GM23338 (cell line): ENCODE data around the gene ZNF518B. TPM values are rescaled to one million over a fixed set of nuclear protein-coding genes. Genes with fewer than 3 reads are reported as not detected.

Source experiments
- ATAC-seq: fragments of 200-7000 bp; cut with Tn5 transposase; 3 replicates; pipeline ENCODE4 v1.9.1; 2020
- DNase-seq: peaks from one replicate; pipeline ENCODE4 v3.0.0-alpha.2; 2015; ENCODE audit warnings: low spot score
- H2AFZ ChIP-seq: fragments of 200-600 bp; sonication (generic); 2 replicates; pipeline ENCODE4 v1.8.0; 2016; ENCODE audit warnings: antibody characterized with exemption, mild to moderate bottlenecking, moderate library complexity
- H3F3A ChIP-seq: fragments of 200-600 bp; sonication (generic); replicated peaks from 2 replicates; pipeline ENCODE4 v1.8.0; 2017; ENCODE audit warnings: antibody characterized with exemption, mixed run types, low read depth
- H3K27ac ChIP-seq: fragments of 200-600 bp; sonication (generic); 2 replicates; pipeline ENCODE4 v1.6.1; 2016; ENCODE audit warnings: low read depth
- H3K27me3 ChIP-seq: fragments of 200-600 bp; sonication (generic); 2 replicates; pipeline ENCODE4 v1.8.0; 2016; ENCODE audit warnings: mild to moderate bottlenecking, mixed run types, moderate library complexity; ENCODE audit not compliant: insufficient read depth
- H3K36me3 ChIP-seq: fragments of 200-600 bp; sonication (generic); 2 replicates; pipeline ENCODE4 v1.8.0; 2016; ENCODE audit warnings: mild to moderate bottlenecking; ENCODE audit not compliant: insufficient read depth
- H3K4me1 ChIP-seq: fragments of 200-600 bp; sonication (generic); 2 replicates; pipeline ENCODE4 v1.8.0; 2016; ENCODE audit warnings: mild to moderate bottlenecking, moderate library complexity; ENCODE audit not compliant: insufficient read depth
- H3K4me2 ChIP-seq: fragments of 200-600 bp; sonication (generic); 2 replicates; pipeline ENCODE4 v1.7.1; 2017; ENCODE audit warnings: mixed run types
- H3K4me3 ChIP-seq: fragments of 200-600 bp; sonication (generic); 2 replicates; pipeline ENCODE4 v1.6.1; 2016; ENCODE audit warnings: mixed run types
- H3K79me2 ChIP-seq: fragments of 200-600 bp; sonication (generic); replicated peaks from 2 replicates; pipeline ENCODE4 v1.8.0; 2017; ENCODE audit warnings: mild to moderate bottlenecking; ENCODE audit not compliant: insufficient read depth
- H3K9me2 ChIP-seq: fragments of 200-600 bp; sonication (generic); 2 replicates; pipeline ENCODE4 v1.8.0; 2017; ENCODE audit not compliant: insufficient read depth
- H4K20me1 ChIP-seq: fragments of 200-600 bp; sonication (generic); replicated peaks from 2 replicates; pipeline ENCODE4 v1.8.0; 2017; ENCODE audit warnings: mild to moderate bottlenecking; ENCODE audit not compliant: insufficient read depth
- H3K27ac Mint-ChIP-seq: 2 replicates; pipeline ENCODE4 v1.8.0; 2020; ENCODE audit warnings: inconsistent platforms, mild to moderate bottlenecking, moderate library complexity, mixed read lengths
- H3K27me3 Mint-ChIP-seq: 3 replicates; pipeline ENCODE4 v1.8.0; 2022; ENCODE audit warnings: low read depth, mild to moderate bottlenecking, moderate library complexity, mixed read lengths, inconsistent platforms; ENCODE audit not compliant: insufficient read depth, poor library complexity
- H3K36me3 Mint-ChIP-seq: 3 replicates; pipeline ENCODE4 v1.8.0; 2021; ENCODE audit warnings: low read depth, mild to moderate bottlenecking, inconsistent platforms, moderate library complexity, mixed read lengths
- H3K4me1 Mint-ChIP-seq: 3 replicates; pipeline ENCODE4 v1.8.0; 2020; ENCODE audit warnings: mild to moderate bottlenecking, inconsistent platforms, mixed read lengths
- H3K4me3 Mint-ChIP-seq: 3 replicates; pipeline ENCODE4 v1.8.0; 2021; ENCODE audit warnings: moderate library complexity, mild to moderate bottlenecking, inconsistent platforms, mixed read lengths
- H3K9me3 Mint-ChIP-seq: 3 replicates; pipeline ENCODE4 v1.8.0; 2020; ENCODE audit warnings: moderate library complexity, mild to moderate bottlenecking, inconsistent platforms, mixed read lengths
- CREB1 ChIP-seq: fragments of 250-450 bp; sonication (Bioruptor Pico); IDR thresholded peaks from 2 replicates; pipeline ENCODE4 v1.5.0; 2020; ENCODE audit warnings: low read depth, mild to moderate bottlenecking, moderate library complexity
- ETS1 ChIP-seq: IDR thresholded peaks from 2 replicates; pipeline ENCODE4 v1.6.1; 2016; ENCODE audit warnings: antibody characterized with exemption
- EZH2 ChIP-seq: fragments of 200-600 bp; sonication (generic); IDR thresholded peaks from one replicate; pipeline ENCODE4 v1.8.0; 2017; ENCODE audit warnings: antibody characterized with exemption, mild to moderate bottlenecking, low read depth; ENCODE audit not compliant: unreplicated experiment
- JUNB ChIP-seq: IDR thresholded peaks from one replicate; pipeline ENCODE4 v1.6.1; 2016; ENCODE audit warnings: antibody characterized with exemption; ENCODE audit not compliant: unreplicated experiment
- NANOG ChIP-seq: IDR thresholded peaks from 2 replicates; pipeline ENCODE4 v1.6.1; 2016; ENCODE audit warnings: antibody characterized with exemption, borderline replicate concordance
- POLR2AphosphoS5 ChIP-seq: IDR thresholded peaks from 2 replicates; pipeline ENCODE4 v1.6.1; 2016; ENCODE audit warnings: antibody characterized with exemption, low read depth
- STAT1 ChIP-seq: IDR thresholded peaks from one replicate; pipeline ENCODE4 v1.6.1; 2016; ENCODE audit warnings: antibody characterized with exemption; ENCODE audit not compliant: unreplicated experiment
- ZNF331 ChIP-seq: fragments of 250-450 bp; sonication (Bioruptor Pico); IDR thresholded peaks from 2 replicates; pipeline ENCODE4 v1.5.0; 2020; ENCODE audit warnings: low read depth, mild to moderate bottlenecking, moderate library complexity
- polyA plus RNA-seq: library from polyadenylated mRNA; unstranded; fragments of >200 nt; fragmentation: Nextera tagmentation; extraction: Ambion mirVana; gene quantifications from 2 replicates; pipeline ENCODE4 v1.2.1, GENCODE V29; 2016
- total RNA-seq: library from RNA; depleted of rRNA; stranded (reverse); fragments of >200 nt; shearing (Covaris generic); gene quantifications from 2 replicates; pipeline ENCODE4 v1.2.3, GENCODE V29; 2014
- TF ChIP-seq, protein P1 (sequence below): IDR thresholded peaks from one replicate; pipeline ENCODE4 v1.6.1; 2018; ENCODE audit warnings: antibody characterized with exemption; ENCODE audit not compliant: unreplicated experiment

ZNF518B gene
- total and polyA plus RNA-seq, 2 experiments from 2014 or later: 2.9 to 10.8 TPM

GRCh38 chr4:10459305-10459704 lies 2.1 kb upstream of the ZNF518B start:
- Mint-ChIP-seq H3K27me3 (peaks cover 86% of the 10 kb centered on the region), H3K27ac (no peak overlapping the region), H3K9me3 (no peaks in the 10 kb centered on the region; the same call in 2 of the 3 replicates), H3K4me1 (peaks cover 34% of the 10 kb centered on the region), H3K4me3 (no peak overlapping the region), H3K36me3 (peaks cover 6% of the 10 kb centered on the region)
- Histone ChIP-seq H3K4me3 (no peak overlapping the region), H3K4me2 (no peak overlapping the region), H3K36me3 (no peaks in the 10 kb centered on the region), H3K27me3 (peaks cover 93% of the 10 kb centered on the region), H3F3A (no peaks in the 10 kb centered on the region), H4K20me1 (peaks cover 24% of the 10 kb centered on the region), H3K4me1 (peaks cover 28% of the 10 kb centered on the region), H3K79me2 (no peaks in the 10 kb centered on the region), H3K27ac (no peak overlapping the region), H3K9me2 (no peaks in the 10 kb centered on the region), H2AFZ (no peak overlapping the region)
- TF ChIP-seq STAT1 (no peak), JUNB (no peak), EZH2 (no peak)
- ATAC-seq (no peak), DNase-seq (no peak)

GRCh38 chr4:10458177-10458576 lies 951 bp upstream of the ZNF518B start:
- peak; percentile 37 for DNase-seq
- ATAC-seq: no peak

GRCh38 chr4:10456595-10457254 lies 501 bp downstream of the ZNF518B start:
- peak overlapping the region; percentile 95 for H2AFZ ChIP-seq
- Mint-ChIP-seq H3K4me3 (peak overlapping the region; percentile 83), H3K27me3 (peaks cover 62% of the 10 kb centered on the region), H3K9me3 (no peaks in the 10 kb centered on the region; the same call in 2 of the 3 replicates), H3K27ac (no peak overlapping the region), H3K36me3 (peaks cover 15% of the 10 kb centered on the region), H3K4me1 (peaks cover 30% of the 10 kb centered on the region)
- peaks cover 33% of the 10 kb centered on the region for H4K20me1 ChIP-seq
- peak overlapping the region; percentile 91 for H3K4me2 ChIP-seq
- peaks cover 74% of the 10 kb centered on the region for H3K27me3 ChIP-seq
- DNase-seq (peak; percentile 79), ATAC-seq (peak; percentile 15)
- no peak overlapping the region for H3K27ac ChIP-seq
- H3K9me2 ChIP-seq: no peaks in the 10 kb centered on the region
- H3F3A ChIP-seq: no peaks in the 10 kb centered on the region
- H3K4me1 ChIP-seq: peaks cover 30% of the 10 kb centered on the region
- peak overlapping the region; percentile 73 for H3K4me3 ChIP-seq
- no peaks in the 10 kb centered on the region for H3K79me2 ChIP-seq
- no peaks in the 10 kb centered on the region for H3K36me3 ChIP-seq
- TF ChIP-seq POLR2AphosphoS5 (no peak), EZH2 (no peak), CREB1 (CRISPR knock-in tag) (0 out of 2 replicates have a peak, but pooled peaks have one; percentile 53)
- TF ChIP-seq, protein P1, sequence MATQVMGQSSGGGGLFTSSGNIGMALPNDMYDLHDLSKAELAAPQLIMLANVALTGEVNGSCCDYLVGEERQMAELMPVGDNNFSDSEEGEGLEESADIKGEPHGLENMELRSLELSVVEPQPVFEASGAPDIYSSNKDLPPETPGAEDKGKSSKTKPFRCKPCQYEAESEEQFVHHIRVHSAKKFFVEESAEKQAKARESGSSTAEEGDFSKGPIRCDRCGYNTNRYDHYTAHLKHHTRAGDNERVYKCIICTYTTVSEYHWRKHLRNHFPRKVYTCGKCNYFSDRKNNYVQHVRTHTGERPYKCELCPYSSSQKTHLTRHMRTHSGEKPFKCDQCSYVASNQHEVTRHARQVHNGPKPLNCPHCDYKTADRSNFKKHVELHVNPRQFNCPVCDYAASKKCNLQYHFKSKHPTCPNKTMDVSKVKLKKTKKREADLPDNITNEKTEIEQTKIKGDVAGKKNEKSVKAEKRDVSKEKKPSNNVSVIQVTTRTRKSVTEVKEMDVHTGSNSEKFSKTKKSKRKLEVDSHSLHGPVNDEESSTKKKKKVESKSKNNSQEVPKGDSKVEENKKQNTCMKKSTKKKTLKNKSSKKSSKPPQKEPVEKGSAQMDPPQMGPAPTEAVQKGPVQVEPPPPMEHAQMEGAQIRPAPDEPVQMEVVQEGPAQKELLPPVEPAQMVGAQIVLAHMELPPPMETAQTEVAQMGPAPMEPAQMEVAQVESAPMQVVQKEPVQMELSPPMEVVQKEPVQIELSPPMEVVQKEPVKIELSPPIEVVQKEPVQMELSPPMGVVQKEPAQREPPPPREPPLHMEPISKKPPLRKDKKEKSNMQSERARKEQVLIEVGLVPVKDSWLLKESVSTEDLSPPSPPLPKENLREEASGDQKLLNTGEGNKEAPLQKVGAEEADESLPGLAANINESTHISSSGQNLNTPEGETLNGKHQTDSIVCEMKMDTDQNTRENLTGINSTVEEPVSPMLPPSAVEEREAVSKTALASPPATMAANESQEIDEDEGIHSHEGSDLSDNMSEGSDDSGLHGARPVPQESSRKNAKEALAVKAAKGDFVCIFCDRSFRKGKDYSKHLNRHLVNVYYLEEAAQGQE: no peak

More at GRCh38 chr4:10458177-10458576, 951 bp upstream of the ZNF518B start:
- H3F3A ChIP-seq: no peaks in the 10 kb centered on the region
- Mint-ChIP-seq H3K27ac (no peak overlapping the region), H3K9me3 (no peaks in the 10 kb centered on the region; the same call in 2 of the 3 replicates), H3K4me3 (peak overlapping the region; percentile 62), H3K4me1 (peaks cover 36% of the 10 kb centered on the region), H3K36me3 (peaks cover 12% of the 10 kb centered on the region), H3K27me3 (peaks cover 77% of the 10 kb centered on the region)
- 0 out of 2 replicates have a peak overlapping the region, but pooled peaks have one; percentile 73 for H3K4me3 ChIP-seq
- H3K4me2 ChIP-seq: peak overlapping the region; percentile 78; the same call in 1 of the 2 replicates
- no peaks in the 10 kb centered on the region for H3K9me2 ChIP-seq
- TF ChIP-seq CREB1 (CRISPR knock-in tag): no peak
- TF ChIP-seq NANOG: no peak
- TF ChIP-seq ZNF331 (CRISPR knock-in tag): no peak
- no peak for TF ChIP-seq ETS1
- TF ChIP-seq JUNB: no peak
- H3K27ac ChIP-seq: no peak overlapping the region
- H3K4me1 ChIP-seq: peaks cover 30% of the 10 kb centered on the region
- H3K27me3 ChIP-seq: peaks cover 88% of the 10 kb centered on the region
- H4K20me1 ChIP-seq: peaks cover 27% of the 10 kb centered on the region
- H2AFZ ChIP-seq: no peak overlapping the region
- no peaks in the 10 kb centered on the region for H3K36me3 ChIP-seq
- H3K79me2 ChIP-seq: no peaks in the 10 kb centered on the region
